ENCODE measurements around the gene NUDT3. TPM values are rescaled to one million over a fixed set of nuclear protein-coding genes. Genes with fewer than 3 reads are reported as not detected.
"Not testable (repeated sequence)": the region's sequence is repeated elsewhere in the genome, so short reads cannot be mapped to it uniquely, and the experiment has no call there.

The NUDT3 gene
- total and polyA plus RNA-seq, 8 donors, result 8.7 to 34.0 (median 13.1) TPM

GRCh38 chr6:34267746-34268145, 124.7 kb downstream of the NUDT3 start:
- DNase-seq, result no peak
- TF ChIP-seq POLR2A (IDR thresholded peaks at IDR 0.05) (no peak), POLR2AphosphoS5 (IDR thresholded peaks at IDR 0.05) (no peak), EP300 (IDR thresholded peaks at IDR 0.05) (no peak), CTCF (IDR thresholded peaks at IDR 0.05) (no peak)
- H3K27me3 ChIP-seq, result no peaks in the 10 kb centered on the region
- 93 to 100% (median 94%) methylated on average over 2 of the region's 2 CpGs for WGBS, 5 donors
- H3K9me3 ChIP-seq, result no peaks in the 10 kb centered on the region
- no peak overlapping the region for H3K4me3 ChIP-seq
- peaks cover 0 to 3% (median 0%) of the 10 kb centered on the region in 4 donors for H3K36me3 ChIP-seq
- no peak overlapping the region for H3K27ac ChIP-seq
- peaks cover 0 to 5% (median 0%) of the 10 kb centered on the region in 4 donors for H3K4me1 ChIP-seq
- intact Hi-C loops (cut with DNase I; ENCODE audit: low total_unique reads), result no loop called here

GRCh38 chr6:34263484-34263883, 129.0 kb downstream of the NUDT3 start:
- H3K27ac ChIP-seq; intact Hi-C loops (cut with DNase I; ENCODE audit: low total_unique reads): not testable (repeated sequence)
- 75 to 85% (median 83%) methylated on average over 23 of the region's 23 CpGs for WGBS, 5 donors

GRCh38 chr6:34260576-34261267, 131.7 kb downstream of the NUDT3 start:
- no peaks in the 10 kb centered on the region for H3K4me1 ChIP-seq
- intact Hi-C loops (cut with DNase I; ENCODE audit: low total_unique reads), result no loop called here
- WGBS, 5 donors, result 63 to 77% (median 75%) methylated on average over 17 of the region's 17 CpGs
- H3K9me3 ChIP-seq, result no peaks in the 10 kb centered on the region
- no peak for DNase-seq
- peaks cover 0 to 3% (median 0%) of the 10 kb centered on the region in 4 donors for H3K36me3 ChIP-seq
- no peak overlapping the region for H3K27ac ChIP-seq
- H3K27me3 ChIP-seq, result no peaks in the 10 kb centered on the region
- TF ChIP-seq CTCF (IDR thresholded peaks at IDR 0.05) (no peak), POLR2AphosphoS5 (IDR thresholded peaks at IDR 0.05) (no peak), EP300 (IDR thresholded peaks at IDR 0.05) (no peak), POLR2A (IDR thresholded peaks at IDR 0.05) (no peak)
- no peak overlapping the region for H3K4me3 ChIP-seq

More at GRCh38 chr6:34263484-34263883, 129.0 kb downstream of the NUDT3 start:
- H3K27me3 ChIP-seq, DNase-seq, H3K4me1 ChIP-seq, H3K36me3 ChIP-seq, H3K4me3 ChIP-seq, H3K9me3 ChIP-seq: not testable (repeated sequence)

- intact Hi-C loops (cut with DNase I; ENCODE audit: low total_unique reads), result no loop called here
- no peaks in the 10 kb centered on the region for H3K4me1 ChIP-seq
- TF ChIP-seq POLR2AphosphoS5 (IDR thresholded peaks at IDR 0.05) (no peak), CTCF (IDR thresholded peaks at IDR 0.05) (no peak), POLR2A (IDR thresholded peaks at IDR 0.05) (no peak), EP300 (IDR thresholded peaks at IDR 0.05) (no peak)
These were observed 132.9 kb downstream of the NUDT3 start for GRCh38 chr6:34259529-34260069.

GRCh38 chr6:34252395-34252794, 140.1 kb downstream of the NUDT3 start:
- WGBS, 5 donors, result 24 to 50% (median 49%) methylated on average over 2 of the region's 2 CpGs
- DNase-seq; H3K4me3 ChIP-seq; H3K27ac ChIP-seq; H3K9me3 ChIP-seq; H3K27me3 ChIP-seq; intact Hi-C loops (cut with DNase I; ENCODE audit: low total_unique reads); H3K36me3 ChIP-seq: not testable (repeated sequence)
- H3K4me1 ChIP-seq, result peaks cover 11 to 21% (median 19%) of the 10 kb centered on the region in 4 donors

More at GRCh38 chr6:34259529-34260069, 132.9 kb downstream of the NUDT3 start:
- WGBS, 5 donors, result 87 to 95% (median 93%) methylated on average over 6 of the region's 6 CpGs
- no peak overlapping the region for H3K27ac ChIP-seq
- no peaks in the 10 kb centered on the region for H3K27me3 ChIP-seq
- H3K4me3 ChIP-seq, result no peak overlapping the region
- H3K36me3 ChIP-seq, result peaks cover 0 to 3% (median 0%) of the 10 kb centered on the region in 4 donors
- H3K9me3 ChIP-seq, result no peaks in the 10 kb centered on the region
- no peak for DNase-seq
